A673 (cell line): ENCODE measurements around the gene BAIAP2L2. TPM values are rescaled to one million over a fixed set of nuclear protein-coding genes. Genes with fewer than 3 reads are reported as not detected.

Source experiments
- BruUV-seq: library from RNA; stranded (reverse); fragments of 400-500 nt; replicated peaks from 2 replicates; lab custom pipeline; 2021; lab: Mats Ljungman, UMichigan
- CTCF ChIA-PET: fragments of 300-600 bp; sonication (Branson Sonifier 250); formaldehyde crosslinking; loops from one replicate; lab custom pipeline; 2022; ENCODE audit warnings: antibody characterized with exemption; lab: Charles Lee
- POLR2A ChIA-PET: fragments of 300-600 bp; sonication (Branson Sonifier 250); formaldehyde crosslinking; loops from one replicate; lab custom pipeline; 2022; ENCODE audit warnings: antibody characterized with exemption; ENCODE audit not compliant: low non-redundant PET; lab: Charles Lee
- DNase-seq: peaks from one replicate; pipeline ENCODE4 v3.0.0-alpha.2; 2015; ENCODE audit warnings: low spot score
- H3K27ac ChIP-seq: fragments of 200-600 bp; sonication (generic); 2 replicates; pipeline ENCODE4 v1.5.1; 2016; ENCODE audit warnings: mixed run types, low read depth, mild to moderate bottlenecking, mixed read lengths, antibody characterized with exemption, low read length; ENCODE audit not compliant: poor library complexity, severe bottlenecking
- H3K27me3 ChIP-seq: fragments of 200-600 bp; sonication (generic); replicated peaks from 2 replicates; pipeline ENCODE4 v1.6.1; 2017; ENCODE audit warnings: mixed run types, low read depth, mild to moderate bottlenecking, mixed read lengths, antibody characterized with exemption, low read length; ENCODE audit not compliant: insufficient read depth, poor library complexity
- H3K36me3 ChIP-seq: fragments of 200-600 bp; sonication (generic); 2 replicates; pipeline ENCODE4 v1.6.1; 2016; ENCODE audit warnings: mixed run types, mild to moderate bottlenecking, mixed read lengths, antibody characterized with exemption, low read length; ENCODE audit not compliant: insufficient read depth, poor library complexity, severe bottlenecking
- H3K4me1 ChIP-seq: fragments of 200-600 bp; sonication (generic); 2 replicates; pipeline ENCODE4 v1.6.1; 2017; ENCODE audit warnings: mixed run types, mild to moderate bottlenecking, mixed read lengths, antibody characterized with exemption, low read length; ENCODE audit not compliant: insufficient read depth, poor library complexity, severe bottlenecking
- H3K4me3 ChIP-seq: fragments of 200-600 bp; sonication (generic); 2 replicates; pipeline ENCODE4 v1.5.1; 2016; ENCODE audit warnings: low read depth, mixed run types, mild to moderate bottlenecking, mixed read lengths, low read length; ENCODE audit not compliant: poor library complexity, severe bottlenecking
- H3K9me3 ChIP-seq: fragments of 200-600 bp; sonication (generic); 2 replicates; pipeline ENCODE4 v1.6.1; 2016; ENCODE audit warnings: mixed run types, low read depth, mild to moderate bottlenecking, mixed read lengths, antibody characterized with exemption, low read length; ENCODE audit not compliant: poor library complexity, severe bottlenecking
- CTCF ChIP-seq: fragments of 300-800, 200-600 bp; sonication (generic); conservative IDR thresholded peaks from 2 replicates; pipeline ENCODE4 v1.5.1; 2017; ENCODE audit warnings: low read depth, mild to moderate bottlenecking, antibody characterized with exemption, low read length, moderate library complexity, mixed read lengths
- EZH2 ChIP-seq: fragments of 200-600 bp; sonication (generic); IDR thresholded peaks from 2 replicates; pipeline ENCODE4 v1.6.1; 2017; ENCODE audit warnings: borderline replicate concordance, low read depth, mild to moderate bottlenecking, mixed read lengths, antibody characterized with exemption, low read length; ENCODE audit not compliant: poor library complexity, severe bottlenecking
- intact Hi-C: fragments of 100-400 bp; cut with micrococcal nuclease; formaldehyde crosslinking; loops from one replicate; pipeline ENCODE4 v1.10.0; 2022; ENCODE audit not compliant: unreplicated experiment
- total RNA-seq: library from RNA; stranded (reverse); gene quantifications from 2 replicates; pipeline ENCODE4 v1.2.3, GENCODE V29; 2021

BAIAP2L2 gene
- total RNA-seq, 1 experiment from 2014 or later: 2.5 TPM

GRCh38 chr22:38070250-38070921, 40.1 kb downstream of the BAIAP2L2 start:
- no peak for DNase-seq
- Histone ChIP-seq H3K27ac (no peak overlapping the region), H3K4me3 (no peak overlapping the region), H3K9me3 (no peaks in the 10 kb centered on the region), H3K27me3 (no peaks in the 10 kb centered on the region), H3K36me3 (no peaks in the 10 kb centered on the region), H3K4me1 (no peaks in the 10 kb centered on the region)
- TF ChIP-seq EZH2 (no peak), CTCF (no peak)
- ChIA-PET CTCF (no interaction called here), POLR2A (no interaction called here)
- intact Hi-C loops: no loop called here
- no TSS peak for BruUV-seq

GRCh38 chr22:38069372-38070249, 40.9 kb downstream of the BAIAP2L2 start:
- Histone ChIP-seq H3K9me3 (no peaks in the 10 kb centered on the region), H3K4me1 (no peaks in the 10 kb centered on the region), H3K36me3 (no peaks in the 10 kb centered on the region), H3K4me3 (no peak overlapping the region), H3K27me3 (no peaks in the 10 kb centered on the region), H3K27ac (no peak overlapping the region)
- CTCF ChIA-PET: no interaction called here
- DNase-seq: no peak
- intact Hi-C loops: no loop called here
- POLR2A ChIA-PET: no interaction called here
- no TSS peak for BruUV-seq
- TF ChIP-seq CTCF (peak; percentile 58), EZH2 (no peak)

- no peak for TF ChIP-seq CTCF
- TF ChIP-seq EZH2: no peak
- BruUV-seq: no TSS peak
- no peaks in the 10 kb centered on the region for H3K36me3 ChIP-seq
- intact Hi-C loops: no loop called here
- H3K4me3 ChIP-seq: no peak overlapping the region
- no peaks in the 10 kb centered on the region for H3K4me1 ChIP-seq
- DNase-seq: no peak
- POLR2A ChIA-PET: interaction anchor here (0.6 kb wide), 1 partner anchor 1034 kb away, joined by 4 read pairs; no protein-coding TSS in a partner anchor
- H3K27ac ChIP-seq: no peak overlapping the region
- H3K27me3 ChIP-seq: no peaks in the 10 kb centered on the region
- no peaks in the 10 kb centered on the region for H3K9me3 ChIP-seq
- CTCF ChIA-PET: no interaction called here
These were observed 41.7 kb downstream of the BAIAP2L2 start for GRCh38 chr22:38068641-38069371.
